Measurements from ENCODE around the gene CAVIN1. TPM values are rescaled to one million over a fixed set of nuclear protein-coding genes. Genes with fewer than 3 reads are reported as not detected.
"Not testable (repeated sequence)": the region's sequence is repeated elsewhere in the genome, so short reads cannot be mapped to it uniquely, and the experiment has no call there.

The CAVIN1 gene
- total RNA-seq, 1 donor from 2014 or later: 880 TPM

DNA sequence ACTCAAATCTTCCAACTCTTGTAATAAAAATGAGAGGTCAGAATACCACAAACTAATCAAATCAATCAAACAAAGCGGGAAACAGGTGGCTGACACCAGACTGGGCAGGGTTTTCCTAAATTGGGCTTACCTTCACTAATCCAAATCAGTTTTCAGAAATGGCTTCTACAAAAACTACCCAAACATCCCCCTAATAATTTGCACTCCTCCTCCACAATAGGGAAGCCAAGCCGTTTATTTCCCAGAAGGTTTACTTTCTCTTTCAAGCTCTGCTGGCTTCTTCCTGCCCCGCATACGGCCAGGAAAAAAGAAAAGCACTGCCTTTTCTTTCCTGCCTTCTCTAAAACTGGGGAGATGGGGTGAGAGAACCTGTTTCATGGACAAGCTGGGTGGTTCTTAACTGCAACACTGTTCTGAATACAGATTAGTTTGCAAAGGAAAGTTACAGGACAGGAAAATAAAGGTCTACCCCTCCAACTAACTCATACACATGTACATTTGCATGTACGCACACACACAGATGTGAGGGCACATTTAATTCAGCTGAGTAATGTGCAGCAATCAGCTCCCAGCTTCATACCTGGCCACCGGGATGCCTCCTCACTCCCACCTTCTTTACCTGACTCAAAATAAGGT, 44.0 kb downstream of the CAVIN1 start:
- DNase-seq (ENCODE audit: low read depth, low spot score): no peak

DNA sequence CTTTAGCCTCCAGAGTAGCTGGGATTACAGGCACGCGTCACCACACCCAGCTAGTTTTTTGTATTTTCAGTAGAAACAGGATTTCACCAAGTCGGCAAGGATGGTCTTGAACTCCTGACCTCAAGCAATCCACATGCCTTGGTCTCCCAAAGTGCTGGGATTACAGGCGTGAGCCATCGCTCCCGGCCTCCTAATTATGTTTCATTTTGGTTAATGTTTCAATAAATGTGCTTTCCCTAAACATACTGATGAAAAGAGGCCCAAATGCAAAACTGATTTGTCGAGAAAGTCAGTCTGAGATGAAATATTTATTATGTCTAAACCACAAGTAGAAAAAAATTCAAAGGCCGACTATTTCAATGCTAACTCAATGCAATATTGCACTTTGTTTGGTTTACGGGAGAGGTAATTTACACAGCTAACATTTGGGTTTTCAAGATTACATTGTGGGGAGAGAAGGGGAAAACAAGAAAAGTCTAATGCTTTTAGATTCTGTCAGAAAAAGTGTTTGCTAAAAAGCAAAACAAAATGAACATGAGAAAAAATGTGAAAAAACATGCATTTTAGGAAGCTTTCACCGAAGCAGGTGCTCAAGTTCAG, 44.6 kb downstream of the CAVIN1 start:
- DNase-seq (ENCODE audit: low read depth, low spot score): no peak

DNA sequence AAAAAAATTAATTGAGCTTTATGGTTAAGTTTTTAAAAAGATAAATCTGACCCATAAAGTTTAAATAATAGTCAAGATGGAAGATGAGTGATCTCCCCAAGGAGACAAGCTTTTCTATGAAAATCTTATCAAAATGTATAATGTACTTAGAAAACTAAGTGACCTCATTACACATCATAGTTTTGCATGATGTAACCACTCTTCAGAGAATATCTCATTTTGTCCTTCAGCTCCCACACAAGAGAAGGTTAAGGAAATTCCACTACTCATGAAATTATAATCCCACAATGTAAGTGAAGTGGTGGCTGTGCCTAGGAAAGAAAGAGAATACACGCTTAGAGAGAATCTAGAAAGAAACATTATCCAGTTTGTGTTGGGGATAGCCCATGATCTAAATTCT, 49.2 kb downstream of the CAVIN1 start:
- no peak for DNase-seq (ENCODE audit: low read depth, low spot score)

DNA sequence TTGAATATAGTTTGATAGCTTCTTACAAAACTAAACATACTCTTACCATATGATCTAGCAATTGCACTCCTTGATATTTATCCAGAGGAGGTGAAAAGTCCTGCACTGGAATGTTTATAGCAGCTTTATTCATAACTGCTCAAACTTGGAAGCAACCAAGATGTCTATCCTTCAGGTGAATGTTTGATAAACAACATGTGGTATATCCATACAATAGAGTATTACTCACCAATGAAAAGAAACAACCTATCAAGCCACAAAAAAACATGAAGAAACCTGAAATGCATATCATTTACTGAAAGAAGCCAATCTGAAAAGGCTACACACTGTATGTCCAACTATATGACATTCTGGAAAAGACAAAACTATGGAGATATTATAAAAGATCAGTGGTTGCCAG, 50.9 kb downstream of the CAVIN1 start:
- no peak for DNase-seq (ENCODE audit: low read depth, low spot score)

DNA sequence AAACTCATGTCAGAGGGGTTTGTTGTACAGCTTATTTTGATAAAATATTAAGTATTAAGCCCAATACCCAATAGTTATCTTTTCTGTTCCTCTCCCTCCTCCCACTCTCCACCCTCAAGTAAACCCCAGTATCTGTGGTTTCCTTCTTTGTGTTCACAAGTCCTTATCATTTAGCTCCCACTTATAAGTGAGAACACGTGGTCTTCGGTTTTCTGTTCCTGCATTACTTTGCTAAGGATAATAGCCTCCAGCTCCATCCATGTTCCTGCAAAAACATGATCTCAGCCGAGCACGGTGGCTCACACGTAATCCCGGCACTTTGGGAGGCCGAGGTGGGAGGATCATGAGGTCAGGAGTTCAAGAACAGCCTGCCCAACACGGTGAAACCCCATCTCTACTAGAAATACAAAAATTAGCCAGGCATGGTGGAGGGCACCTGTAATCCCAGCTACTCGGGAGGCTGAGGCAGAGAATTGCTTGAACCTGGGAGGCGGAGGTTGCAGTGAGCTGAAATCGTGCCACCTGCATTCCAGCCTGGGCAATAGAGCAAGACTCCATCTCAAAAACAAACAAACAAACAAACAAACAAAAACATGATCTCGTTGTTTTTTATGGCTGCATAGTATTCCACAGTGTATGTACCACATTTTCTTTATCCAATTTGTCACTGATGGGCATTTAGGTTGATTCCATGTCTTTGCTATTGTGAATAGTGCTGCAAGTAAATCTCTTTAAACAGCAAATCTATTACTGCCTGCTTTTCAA, 54.1 kb downstream of the CAVIN1 start:
- DNase-seq (ENCODE audit: low read depth, low spot score): not testable (repeated sequence)

DNA sequence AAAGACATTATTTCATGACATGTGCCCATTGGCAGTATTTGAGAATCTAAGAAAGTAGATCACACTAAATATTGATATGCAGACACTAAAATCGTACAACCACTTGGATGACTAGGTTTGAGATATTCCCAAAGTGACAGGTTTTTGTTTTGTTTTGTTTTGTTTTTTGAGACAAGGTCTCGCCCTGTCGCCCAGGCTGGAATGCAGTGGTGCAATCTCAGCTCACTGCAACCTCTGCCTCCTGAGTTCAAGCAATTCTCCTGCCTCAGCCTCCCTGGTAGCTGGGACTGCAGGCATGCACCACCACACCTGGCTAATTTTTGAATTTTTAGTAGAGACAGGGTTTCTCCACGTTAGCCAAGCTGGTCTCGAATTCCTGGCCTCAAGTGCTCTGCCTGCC, 54.7 kb downstream of the CAVIN1 start:
- not testable (repeated sequence) for DNase-seq (ENCODE audit: low read depth, low spot score)

DNA sequence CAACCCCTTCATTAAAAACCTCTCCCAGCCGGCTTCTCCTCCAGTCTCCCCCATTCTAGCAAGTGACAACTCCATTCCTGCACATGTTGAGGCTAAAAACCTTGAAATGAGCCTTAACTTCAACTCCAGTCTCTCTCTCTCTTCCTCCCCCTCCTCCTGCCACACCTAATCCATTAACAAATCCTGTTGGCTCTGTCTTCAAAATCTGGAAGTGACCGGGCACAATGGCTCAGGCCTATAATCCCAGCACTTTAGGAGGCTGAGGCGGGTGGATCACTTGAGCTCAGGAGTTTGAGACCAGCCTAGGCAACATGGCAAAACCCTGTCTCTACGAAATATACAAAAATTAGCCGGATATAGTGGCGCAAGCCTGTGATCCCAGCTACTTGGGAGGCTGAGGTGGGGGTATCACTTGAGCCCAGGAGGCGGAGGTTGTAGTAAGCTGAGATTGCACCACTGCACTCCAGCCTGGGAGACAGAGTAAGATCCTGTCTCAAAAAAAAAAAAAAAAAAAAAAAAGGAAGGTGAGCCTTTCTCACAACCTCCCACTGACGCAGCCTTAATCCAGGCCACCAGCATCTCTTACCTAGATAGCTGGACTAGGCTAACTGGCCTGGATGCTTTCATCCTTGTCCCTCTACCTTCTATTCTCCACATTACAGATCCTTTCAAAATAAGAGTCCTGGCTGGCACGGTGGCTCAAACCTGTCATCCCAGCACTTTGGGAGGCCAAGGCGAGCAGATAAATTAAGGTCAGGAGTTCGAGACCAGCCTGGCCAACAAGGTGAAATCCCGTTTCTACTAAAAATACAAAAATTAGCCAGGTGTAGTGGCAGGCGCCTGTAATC, 56.7 kb downstream of the CAVIN1 start:
- not testable (repeated sequence) for DNase-seq (ENCODE audit: low read depth, low spot score)

DNA sequence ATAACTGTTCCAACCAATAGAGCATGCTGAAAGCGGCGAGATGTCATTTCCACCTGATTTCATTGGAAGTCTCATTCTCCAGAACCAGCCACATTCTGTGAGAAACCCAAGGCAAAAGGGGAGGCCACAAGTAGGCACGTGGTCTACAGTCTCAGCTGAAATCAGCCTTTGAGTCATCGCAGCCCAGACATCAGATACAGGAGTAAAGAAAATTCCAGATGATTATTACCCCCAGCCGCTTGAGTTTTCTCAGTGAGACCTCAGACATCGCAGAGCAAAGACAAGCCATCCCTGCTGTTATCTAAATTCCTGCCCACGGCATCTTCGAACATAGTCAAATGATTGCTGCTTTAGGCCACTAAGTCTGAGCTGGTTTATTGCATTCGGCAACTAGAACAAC, 57.9 kb downstream of the CAVIN1 start:
- DNase-seq (ENCODE audit: low read depth, low spot score): no peak

DNA sequence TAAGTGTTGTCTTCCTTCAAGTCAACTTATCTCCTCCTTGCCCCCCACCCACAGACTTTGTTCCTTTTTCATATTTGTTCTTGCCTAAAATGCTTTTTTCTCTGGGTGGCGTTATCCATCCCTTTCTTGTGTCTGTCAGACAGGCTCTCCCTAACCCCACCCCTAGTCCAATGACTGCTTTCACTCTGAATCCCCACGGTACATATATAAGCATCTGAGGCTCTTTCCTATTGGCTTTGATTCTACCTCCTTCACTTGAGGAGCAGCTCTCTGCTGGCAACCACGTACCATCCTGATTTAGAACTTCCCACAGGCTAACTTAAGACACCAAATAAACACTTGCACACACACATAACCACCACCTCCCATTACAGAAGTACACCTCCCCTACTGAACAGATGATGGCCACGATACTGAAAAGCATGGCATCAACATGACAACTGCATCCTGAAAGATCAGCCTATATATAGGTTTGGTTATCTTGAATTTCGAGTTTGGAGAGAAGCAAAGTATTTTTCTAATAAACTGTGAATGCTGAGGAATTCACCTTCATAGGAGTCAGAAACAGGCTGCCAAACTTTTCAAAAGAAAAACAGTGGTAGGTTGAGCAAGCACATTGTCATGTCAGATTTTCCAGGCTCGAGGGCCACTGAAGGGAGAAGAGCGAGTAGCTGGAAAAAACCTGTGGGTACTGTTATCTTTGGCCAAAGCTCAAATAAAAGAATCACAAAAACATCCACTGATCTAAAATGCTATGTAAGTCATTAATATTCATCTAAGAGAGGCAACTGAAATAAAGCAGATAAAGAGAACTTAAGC, 59.1 kb downstream of the CAVIN1 start:
- peak; percentile 27 for DNase-seq (ENCODE audit: low read depth, low spot score)

DNA sequence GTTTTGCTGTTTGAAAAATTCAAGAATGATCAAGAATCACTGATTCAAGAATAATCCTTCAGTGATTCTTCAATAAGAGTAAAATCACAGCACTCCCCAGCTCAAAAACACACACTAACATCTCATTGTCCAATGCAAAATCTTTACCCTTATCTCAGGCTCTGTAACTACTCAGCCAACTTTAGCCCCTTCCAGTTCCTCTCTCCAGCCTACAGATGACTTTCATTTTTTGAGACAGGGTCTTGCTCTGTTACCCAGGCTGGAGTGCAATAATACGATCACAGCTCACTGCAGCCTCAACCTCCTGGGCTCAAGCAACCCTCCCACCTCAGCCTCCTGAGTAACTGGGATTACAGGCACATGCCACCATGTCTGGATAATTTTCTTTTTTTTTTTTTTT, 59.8 kb downstream of the CAVIN1 start:
- DNase-seq (ENCODE audit: low read depth, low spot score): no peak

DNA sequence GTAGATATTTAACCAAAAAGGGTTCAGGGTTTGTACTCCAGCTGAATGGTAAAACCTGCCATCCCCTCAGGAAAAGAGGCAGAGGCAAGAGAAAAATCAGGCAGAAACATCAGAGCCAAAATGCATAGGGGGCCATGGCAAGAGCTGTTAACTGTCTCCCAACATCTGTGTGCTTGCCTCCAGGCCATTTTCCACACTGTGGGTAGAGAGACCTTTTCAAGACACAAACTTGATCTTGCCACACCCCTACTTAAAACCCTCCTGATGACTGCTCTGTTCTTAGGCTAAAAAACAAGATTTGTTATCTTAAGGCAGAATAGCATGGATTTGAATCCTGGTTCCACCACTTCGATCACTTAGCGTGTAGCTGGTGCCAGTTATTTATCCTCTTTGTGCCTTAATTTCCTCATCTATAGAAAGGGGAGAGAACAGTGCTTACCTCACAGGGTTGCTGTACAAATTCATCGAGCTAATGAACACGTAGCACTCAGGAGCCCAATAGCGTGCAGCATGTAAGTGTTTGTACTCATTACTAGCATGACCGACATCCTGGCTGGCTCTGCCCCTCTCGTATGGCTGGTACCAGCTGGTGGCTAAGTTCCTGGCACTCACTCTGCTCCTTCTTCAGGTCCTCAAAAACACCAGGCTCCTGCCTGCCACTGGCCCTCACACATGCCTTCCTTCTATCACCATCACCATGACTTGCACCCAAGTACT, 60.7 kb downstream of the CAVIN1 start:
- DNase-seq (ENCODE audit: low read depth, low spot score): no peak

DNA sequence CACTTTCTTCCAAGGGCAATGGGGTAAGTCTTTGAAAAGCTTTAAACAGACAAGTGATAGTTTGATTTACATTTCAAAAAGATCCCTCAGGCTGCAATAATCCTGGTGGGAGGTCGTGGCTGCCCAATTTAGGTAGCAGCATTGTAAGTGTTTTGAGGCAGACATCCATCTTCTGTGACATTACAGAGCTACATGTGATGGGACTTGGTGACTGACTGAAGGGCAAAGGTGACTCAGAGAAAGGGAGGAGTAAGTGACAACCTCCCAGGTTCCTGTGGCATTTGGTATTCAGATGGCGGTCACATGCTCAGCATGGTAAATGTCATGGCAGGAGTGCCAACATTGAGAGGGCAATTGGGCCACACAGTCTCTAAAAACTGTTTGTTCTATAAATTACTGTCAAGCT, 61.3 kb downstream of the CAVIN1 start:
- no peak for DNase-seq (ENCODE audit: low read depth, low spot score)

DNA sequence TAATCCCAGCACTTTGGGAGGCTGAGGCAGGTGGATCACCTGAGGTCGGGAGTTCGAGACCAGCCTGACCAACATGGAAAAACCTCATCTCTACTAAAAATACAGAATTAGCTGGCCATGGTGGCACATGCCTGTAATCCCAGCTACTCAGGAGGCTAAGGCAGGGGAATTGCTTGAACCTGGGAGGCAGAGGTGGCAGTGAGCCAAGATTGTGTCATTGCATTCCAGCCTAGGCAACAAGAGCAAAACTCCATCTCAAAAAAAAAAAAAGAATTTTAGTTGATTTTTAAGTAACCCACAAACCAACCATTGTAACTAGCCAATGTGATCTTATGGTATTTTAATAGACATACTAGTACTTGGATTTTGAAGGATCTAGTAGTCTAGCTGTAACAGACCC, 62.7 kb downstream of the CAVIN1 start:
- DNase-seq (ENCODE audit: low read depth, low spot score): not testable (repeated sequence)

DNA sequence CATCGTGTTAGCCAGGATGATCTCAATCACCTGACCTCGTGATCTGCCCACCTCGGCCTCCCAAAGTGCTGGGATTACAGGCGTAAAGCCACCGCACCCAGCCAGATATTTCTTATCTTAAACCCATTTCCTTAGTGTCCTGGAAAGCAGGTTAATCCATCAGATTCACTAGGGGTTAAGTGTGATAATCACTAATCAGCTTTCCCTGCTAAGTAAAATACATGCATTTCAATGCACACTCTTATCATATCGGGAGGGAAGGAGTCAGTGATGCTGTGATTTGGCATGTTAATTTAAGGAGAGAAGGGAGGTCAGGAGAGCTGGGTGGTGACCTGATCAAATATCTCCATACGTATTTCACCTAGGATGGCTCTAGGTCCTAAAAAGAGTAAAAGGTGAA, 63.9 kb downstream of the CAVIN1 start:
- no peak for DNase-seq (ENCODE audit: low read depth, low spot score)

DNA sequence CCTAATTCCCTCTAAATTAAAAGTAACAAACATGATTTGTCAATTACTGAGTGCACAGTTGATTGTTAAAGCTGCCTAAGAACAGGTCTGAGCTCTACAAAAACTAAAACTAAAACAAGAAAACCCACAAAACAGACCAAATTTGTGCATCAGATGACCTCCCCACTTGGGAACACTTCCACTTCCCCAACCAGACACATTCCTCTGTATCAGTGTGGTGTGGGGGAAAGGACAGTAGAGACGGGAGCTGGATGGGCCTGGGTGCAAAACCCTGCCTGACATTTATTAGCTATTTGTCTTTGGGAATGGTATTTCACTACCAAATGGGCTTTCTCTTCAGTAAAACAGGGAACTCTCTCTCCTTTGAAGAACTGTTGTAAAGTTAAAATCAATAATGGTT, 64.6 kb downstream of the CAVIN1 start:
- DNase-seq (ENCODE audit: low read depth, low spot score): no peak

DNA sequence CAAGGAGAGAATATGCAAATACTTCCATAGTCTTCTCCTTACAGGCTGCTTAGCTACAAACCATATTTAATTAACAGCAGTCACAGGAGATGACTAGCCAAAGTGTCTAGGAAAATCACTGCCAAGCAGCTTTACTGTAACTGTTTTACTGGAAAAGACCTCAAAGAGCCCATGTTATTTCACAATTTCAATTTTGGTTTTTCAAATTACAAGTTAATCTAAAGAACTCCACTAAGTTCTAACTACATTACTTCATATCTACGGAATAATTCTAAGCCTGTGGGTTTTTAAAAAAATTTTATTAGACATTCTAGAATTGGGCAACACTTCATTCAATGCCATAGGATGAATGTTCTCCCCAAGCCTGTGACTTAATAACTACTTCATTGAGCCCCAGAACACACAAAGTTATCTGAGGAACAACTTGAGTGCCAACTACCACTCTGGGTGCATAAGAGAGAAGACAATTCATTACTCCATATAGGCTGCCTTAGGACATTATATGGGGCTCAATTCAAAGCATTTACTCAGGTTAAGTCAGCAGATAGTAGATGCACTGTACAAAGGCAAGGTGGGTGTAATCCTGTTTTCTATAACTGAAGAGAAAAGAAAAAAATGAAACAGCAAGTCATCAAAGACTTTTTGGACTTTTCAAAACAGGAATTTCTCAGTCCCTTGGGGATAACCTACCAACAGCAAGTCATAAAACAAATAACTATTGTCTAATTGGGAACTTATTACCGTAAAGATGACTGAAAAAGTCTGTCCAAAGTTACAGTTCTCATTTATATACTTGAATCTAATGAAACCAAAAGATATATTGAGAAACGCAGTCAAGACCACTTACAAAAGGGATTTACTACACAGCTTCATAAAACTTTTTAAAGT, 67.9 kb downstream of the CAVIN1 start:
- no peak for DNase-seq (ENCODE audit: low read depth, low spot score)
